ENCODE measurements around the gene SSU72. TPM values are rescaled to one million over a fixed set of nuclear protein-coding genes. Genes with fewer than 3 reads are reported as not detected.
"Not testable (repeated sequence)": the region's sequence is repeated elsewhere in the genome, so short reads cannot be mapped to it uniquely, and the experiment has no call there.

The SSU72 gene
- total RNA-seq, 1 donor from 2014 or later: 106 TPM

DNA sequence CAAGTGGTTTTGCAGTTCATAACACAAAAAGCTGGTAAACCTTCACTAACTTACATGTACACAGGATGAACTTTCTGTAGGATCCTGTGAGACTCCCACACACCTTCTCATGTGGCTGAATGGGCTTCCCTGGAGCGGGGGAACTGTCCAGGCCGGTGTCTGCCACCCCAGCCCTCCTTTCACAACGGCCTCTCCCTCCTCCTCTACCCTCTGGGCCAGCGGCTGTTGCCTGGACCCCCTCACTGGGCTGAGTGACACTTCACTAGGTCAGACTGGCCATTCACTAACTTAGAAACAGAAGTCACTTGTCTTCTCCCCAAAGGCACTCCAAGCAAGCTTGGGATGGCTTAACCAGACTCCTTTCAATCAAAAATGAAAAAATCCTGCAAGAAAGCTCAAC lies 16.1 kb downstream of the SSU72 start:
- ATAC-seq: no peak

- not testable (repeated sequence) for ATAC-seq
Measured at GRCh38 chr1:1557688-1558087, 17.0 kb downstream of the SSU72 start.

DNA sequence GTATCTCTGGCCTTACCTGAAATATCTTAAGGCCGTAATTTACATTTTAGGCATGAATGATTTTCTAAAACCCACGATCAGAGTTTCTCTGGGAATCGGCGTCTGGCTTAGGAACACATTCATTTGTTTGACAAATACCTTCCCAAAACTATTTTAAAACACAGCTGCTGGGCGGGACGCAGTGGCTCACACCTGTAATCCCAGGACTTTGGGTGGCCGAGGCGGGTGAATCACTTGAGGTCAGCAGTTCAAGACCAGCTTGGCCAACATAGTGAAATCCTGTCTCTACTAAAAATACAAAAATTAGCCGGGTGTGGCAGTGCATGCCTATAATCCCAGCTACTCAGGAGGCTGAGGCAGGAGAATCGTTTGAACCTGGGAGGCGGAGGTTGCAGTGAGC lies 17.7 kb downstream of the SSU72 start:
- ATAC-seq: not testable (repeated sequence)

DNA sequence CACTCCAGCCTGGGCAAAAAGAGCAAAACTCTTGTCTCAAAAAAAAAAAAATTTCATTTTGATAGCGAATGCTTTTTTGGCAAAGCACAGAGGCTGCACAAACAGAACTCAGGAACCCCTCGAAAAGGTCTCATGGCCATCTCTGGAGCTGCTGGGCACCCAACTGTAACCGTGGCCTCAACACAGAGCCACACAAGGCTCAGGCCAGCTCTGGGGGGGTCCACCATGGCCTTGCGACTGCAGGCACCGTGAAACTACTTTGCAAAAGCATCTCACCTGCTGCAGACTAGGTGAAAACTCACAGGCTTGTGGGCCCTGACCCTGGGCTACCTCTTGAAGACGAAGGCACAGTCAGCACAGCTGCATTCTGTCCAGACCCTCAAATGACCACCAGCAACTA lies 18.2 kb downstream of the SSU72 start:
- no peak for ATAC-seq

DNA sequence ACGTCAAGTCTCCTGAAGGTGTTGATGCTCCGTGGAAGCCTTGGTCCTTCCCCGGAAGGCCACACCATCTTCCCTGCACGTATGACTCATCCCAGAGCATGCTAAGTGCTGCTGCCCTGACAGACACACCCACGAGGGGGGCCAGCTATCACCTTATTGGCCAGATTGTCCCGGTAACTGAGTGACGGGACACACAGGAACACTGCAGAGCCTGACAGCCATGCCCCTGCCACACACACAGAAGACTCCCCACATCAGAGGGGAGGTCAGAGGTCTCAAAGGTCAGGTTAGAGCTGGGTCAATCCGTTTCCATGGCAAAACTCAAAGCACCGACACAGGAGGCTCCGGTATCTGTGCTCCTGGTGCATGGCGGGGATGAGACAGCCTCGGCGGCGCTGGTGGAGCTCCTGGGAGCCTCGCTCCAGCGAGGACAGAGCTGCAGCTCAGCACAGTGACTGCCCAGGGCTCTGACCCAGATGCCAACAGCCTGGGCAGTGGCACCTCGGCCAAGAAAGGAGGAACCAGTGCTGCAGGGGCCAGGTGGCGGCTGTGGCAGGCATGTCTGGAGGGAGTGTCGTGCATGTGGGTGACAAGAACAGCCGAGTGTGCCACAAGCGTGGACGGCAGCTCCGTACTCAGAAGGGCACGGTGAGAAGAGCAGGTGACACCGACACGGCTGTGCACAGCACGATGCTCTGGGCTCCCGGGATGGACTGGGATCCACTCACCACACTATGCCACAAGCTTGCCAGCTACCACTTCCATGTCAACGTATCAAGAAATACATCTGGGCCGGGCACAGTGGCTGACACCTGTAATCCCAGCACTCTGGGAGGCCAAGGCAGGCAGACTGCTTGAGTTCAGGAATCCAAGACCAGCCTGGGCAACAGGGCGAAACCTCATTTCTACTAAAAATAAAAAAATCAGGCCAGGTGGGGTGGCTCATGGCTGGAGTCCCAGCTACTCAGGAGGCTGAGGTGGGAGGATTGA lies 19.4 kb downstream of the SSU72 start:
- ATAC-seq: peak; percentile 71

- ATAC-seq: peak; percentile 2
Measured at GRCh38 chr1:1554550-1554925, 20.1 kb downstream of the SSU72 start.

GRCh38 chr1:1553821-1554494 lies 20.7 kb downstream of the SSU72 start:
- ATAC-seq: no peak

DNA sequence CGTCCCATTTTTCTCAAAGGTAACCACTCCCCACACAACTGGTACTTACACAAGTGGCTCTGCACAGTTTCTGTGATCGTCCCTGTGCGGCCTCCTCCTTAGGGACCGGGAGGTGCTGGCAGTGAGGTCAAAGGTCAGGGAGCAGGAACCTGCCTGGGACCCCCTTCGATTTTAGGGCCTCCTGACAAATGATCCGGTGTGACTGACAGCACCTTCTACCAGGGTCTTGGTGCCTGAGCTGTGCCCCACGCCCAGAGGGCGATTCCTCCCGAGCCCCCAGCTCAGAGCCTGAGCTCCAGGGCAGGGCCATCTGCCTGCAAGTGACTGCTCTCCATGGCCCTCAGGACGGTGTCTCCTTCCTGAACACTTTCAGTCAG lies 22.4 kb downstream of the SSU72 start:
- no peak for ATAC-seq

GRCh38 chr1:1551524-1552262 lies 23.0 kb downstream of the SSU72 start:
- ATAC-seq: no peak

DNA sequence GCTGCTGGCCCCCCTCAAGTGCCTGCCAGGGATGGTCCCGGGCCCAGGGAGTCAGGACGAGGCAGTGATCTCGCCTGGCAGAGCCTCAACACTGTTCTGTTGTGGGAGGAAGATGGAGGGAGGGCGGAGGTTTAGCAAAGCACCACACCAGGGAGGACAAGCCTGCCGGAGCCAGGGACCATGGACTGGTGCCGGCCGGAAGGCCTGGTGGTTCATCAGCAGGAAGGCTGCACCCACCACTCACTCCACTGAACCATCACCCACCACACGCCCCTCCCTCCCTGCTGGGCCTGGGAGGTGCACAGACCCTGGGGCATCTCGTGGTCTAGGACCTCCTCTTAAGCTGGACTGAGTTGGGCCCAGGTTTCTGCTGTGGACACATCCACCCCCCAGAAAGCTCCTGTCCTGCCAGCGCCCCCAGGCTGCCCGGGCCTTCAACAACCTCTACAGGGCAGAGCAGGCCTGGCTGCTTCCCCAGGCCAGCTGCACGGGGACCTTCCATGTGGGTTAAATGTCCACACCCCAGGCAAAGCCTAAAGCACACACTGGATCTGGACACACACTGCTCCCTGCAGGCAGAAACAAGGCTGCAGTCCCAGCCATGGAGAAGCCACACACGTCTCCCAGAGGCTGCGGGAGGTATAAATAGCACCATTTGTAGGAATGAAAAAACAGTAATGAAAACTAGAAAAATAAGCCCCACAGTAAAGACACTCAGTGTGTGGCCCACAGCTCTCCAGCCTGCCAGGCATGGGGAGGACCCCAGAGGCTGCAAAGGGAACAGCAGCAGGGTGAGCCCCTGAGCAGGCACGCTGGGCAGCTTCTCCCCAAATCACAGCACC lies 23.9 kb downstream of the SSU72 start:
- ATAC-seq: peak; percentile 24

- no peak for ATAC-seq
Measured at GRCh38 chr1:1550087-1550486, 24.6 kb downstream of the SSU72 start.

DNA sequence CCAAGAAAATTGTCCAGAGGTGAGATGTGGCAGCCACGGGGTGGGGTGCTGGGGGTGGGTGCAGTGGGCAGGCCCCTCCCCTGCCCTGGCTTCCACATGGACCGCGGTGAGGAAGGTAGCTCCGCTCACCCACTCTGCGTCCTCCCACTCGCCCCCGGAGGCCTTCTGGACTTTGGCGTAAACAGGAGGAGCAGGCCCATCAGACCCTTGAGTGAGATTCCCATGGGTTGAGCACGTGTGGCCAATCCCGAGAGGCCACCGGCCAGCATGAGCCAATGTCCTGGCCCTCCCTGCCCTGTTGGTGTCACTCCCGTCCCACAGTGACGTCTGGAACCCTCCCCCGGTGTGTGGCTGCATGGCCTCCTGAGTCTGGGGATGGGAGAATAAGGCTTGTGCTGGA lies 26.1 kb downstream of the SSU72 start:
- ATAC-seq: no peak

DNA sequence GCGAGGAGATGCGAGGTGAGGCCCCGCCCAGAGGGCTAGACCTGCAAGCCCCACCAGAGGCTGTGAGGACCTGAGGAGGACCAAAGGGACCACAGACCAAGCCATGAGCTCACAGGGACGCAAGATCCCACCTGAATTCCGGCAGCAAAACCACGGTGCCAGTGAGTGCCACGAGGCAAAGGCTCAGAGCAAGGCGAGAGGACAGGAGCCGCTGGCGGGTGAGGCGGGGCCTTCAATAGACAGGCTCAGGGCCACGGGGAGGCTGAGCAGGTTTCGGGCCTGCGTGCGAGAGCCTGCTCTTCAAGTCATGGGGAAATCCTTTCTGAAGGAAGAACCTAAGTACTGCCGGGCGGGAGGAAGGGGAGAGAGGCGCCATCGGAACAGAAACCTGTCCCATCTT lies 27.2 kb downstream of the SSU72 start:
- ATAC-seq: no peak

DNA sequence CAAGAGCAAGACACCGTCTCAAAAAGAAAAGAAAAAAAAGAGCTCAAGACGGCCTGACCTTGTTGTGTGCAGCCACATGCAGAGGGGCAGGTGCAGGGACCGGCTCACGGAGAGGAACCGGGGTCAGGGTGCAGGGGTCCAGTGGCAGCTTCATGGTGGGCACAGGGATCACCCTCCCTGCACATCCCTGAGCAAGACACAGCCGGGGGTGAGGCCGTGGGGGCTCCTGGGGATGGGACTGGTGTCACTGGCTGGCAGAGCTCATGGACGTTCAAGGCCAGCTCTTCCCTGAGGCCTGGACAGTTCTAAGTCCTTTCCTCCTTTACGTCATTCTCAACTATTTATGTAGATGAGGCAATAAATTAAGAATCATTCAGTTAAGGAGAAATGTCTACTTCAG lies 27.7 kb downstream of the SSU72 start:
- ATAC-seq: no peak

DNA sequence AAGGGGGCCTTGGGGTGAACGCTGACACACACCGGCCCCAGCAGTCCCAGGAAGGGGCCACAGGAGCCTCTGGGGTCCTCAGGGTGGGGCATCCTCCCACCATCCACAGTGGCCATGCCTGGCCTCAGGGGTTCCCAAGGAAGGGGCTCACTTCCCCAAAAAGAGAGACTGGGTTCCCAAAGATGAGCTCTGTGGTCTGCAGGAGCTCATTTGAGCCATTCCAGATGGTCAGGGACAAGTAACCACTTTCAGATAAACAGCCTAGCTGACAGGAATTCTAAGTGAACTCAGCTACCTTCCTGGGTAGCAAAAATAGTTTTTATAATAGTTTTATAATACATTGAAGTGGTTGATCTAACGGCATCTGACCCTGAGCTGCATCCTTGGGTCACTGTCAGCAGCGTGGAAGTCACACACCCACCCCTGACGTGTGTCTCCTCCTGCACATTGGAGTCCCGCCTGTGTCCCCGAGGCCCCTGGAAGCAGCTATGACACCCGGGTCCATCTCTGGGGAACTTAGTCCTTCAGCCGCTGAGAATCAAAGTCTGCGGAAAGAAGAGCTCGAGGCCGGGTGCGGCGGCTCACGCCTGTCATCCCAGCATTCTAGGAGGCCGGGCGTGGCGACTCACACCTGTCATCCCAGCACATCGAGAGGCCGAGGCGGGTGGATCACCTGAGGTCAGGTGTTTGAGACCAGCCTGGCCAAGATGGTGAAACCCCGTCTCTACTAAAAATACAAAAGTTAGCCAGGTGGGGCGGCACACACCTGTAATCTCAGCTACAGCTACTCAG lies 28.5 kb downstream of the SSU72 start:
- no peak for ATAC-seq

DNA sequence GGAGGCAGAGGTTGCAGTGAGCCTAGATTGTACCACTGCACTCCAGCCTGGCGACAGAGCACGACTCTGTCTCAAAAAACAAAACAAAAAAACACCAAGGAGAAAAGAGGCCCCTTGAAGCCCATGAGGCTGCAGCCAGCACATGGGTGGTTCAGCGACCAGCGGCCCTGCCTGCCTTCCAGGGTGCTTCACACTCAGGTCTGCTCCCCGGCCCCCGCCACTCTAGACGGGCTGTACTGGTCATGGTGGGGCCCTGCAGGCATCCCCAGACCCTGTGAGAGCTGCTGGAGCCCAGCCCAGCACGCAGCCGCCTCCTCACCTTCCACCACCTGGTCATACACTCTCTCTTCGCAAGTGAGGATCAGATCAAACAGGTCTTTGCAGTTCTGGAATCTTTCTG lies 30.1 kb downstream of the SSU72 start:
- ATAC-seq: no peak

- peak; percentile 36 for ATAC-seq
Measured at GRCh38 chr1:1543706-1544099, 31.0 kb downstream of the SSU72 start.

GRCh38 chr1:1542766-1543705 lies 31.6 kb downstream of the SSU72 start:
- ATAC-seq: peak; percentile 15

DNA sequence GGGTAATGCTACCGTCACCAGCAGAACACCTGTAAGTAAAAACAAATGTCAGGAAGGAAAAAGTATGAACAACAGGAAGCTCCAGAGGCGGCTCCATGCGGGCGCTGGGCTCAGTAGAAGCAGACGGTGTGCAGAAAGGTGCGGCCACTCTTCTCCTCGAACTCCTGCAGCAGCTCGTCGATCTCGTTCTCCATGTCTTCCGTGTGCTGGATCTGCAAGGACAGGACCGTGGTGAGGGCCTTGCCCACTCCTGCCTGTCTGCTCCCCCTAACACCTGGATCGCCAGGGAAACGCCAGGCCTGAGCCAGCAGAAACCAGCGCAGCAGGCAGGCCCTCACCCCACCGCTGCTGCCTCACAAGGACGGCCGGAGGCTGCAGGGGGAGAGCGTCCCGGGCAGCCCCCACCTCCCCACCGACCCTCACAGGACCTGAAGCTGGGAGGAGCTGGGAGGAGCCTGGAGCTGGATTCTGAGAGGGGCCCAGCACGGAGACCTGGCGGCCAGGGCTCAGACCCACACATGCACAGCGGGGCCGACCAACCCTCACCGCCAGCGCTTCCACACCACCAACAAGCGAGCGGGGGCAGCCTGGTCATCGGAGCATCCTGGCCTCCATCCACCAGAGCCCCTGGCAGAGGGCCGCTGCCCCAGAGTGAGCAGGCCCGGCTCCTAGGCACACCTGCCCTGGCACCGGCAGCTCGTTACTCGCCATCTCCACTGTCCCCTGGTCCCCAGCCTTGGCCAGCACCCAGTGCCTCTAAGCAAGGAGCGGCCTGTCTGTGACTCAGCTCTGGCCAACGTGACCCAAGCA lies 32.5 kb downstream of the SSU72 start:
- ATAC-seq: peak; percentile 6
